IPS DF 6.9 (cell line): ENCODE results near the gene GOLGA7B.

Experiments used
- DNase-seq: peaks from one replicate; pipeline ENCODE4 v3.0.0-alpha.2; 2013; ENCODE audit warnings: low read depth, low spot score
- H3K27ac ChIP-seq: one replicate; pipeline ENCODE4 v1.5.1; 2013; ENCODE audit warnings: low read length, control low read depth
- H3K27me3 ChIP-seq: 2 replicates; pipeline ENCODE4 v1.6.1; 2013; ENCODE audit warnings: mild to moderate bottlenecking, low read length; ENCODE audit not compliant: control insufficient read depth, insufficient read depth
- H3K36me3 ChIP-seq: 2 replicates; pipeline ENCODE4 v1.6.1; 2013; ENCODE audit warnings: low read length; ENCODE audit not compliant: control insufficient read depth, insufficient read depth
- H3K4me1 ChIP-seq: 2 replicates; pipeline ENCODE4 v1.6.1; 2013; ENCODE audit warnings: low read length; ENCODE audit not compliant: control insufficient read depth, insufficient read depth
- H3K4me3 ChIP-seq: 2 replicates; pipeline ENCODE4 v1.5.1; 2013; ENCODE audit warnings: mild to moderate bottlenecking, low read length
- H3K9me3 ChIP-seq: 2 replicates; pipeline ENCODE4 v1.6.1; 2013; ENCODE audit warnings: low read length, inconsistent platforms; ENCODE audit not compliant: control insufficient read depth, insufficient read depth
- WGBS: extraction: QIAGEN DNeasy Blood & Tissue Kit; methylation state at CpG from one replicate; pipeline ENCODE4 v1.1.7; 2013; ENCODE audit warnings: mixed read lengths, missing lambda C conversion rate; ENCODE audit not compliant: insufficient read length, insufficient coverage; 5-methylcytosine and 5-hydroxymethylcytosine counted together

GOLGA7B gene

DNA sequence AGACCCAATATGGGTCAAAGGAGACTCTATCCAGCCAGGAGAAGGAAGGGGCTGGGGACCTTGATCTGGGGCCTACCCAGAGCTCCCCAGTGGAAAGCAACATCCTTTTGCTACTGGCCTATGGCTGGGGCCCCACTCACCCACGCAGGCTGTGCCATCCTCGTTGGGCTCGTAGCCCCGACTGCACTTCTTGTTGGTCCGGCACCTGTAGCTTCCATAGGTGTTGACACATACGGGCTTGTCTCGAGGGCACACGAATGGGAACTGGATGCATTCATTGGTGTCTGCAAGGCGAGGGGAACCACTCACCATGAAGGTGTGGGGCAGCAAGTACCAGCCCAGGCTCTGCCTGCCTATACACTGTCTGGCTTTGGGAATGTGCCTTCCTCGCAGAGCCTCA is 30.5 kb downstream of the GOLGA7B start:
- Histone ChIP-seq H3K4me3 (no peak overlapping the region), H3K9me3 (no peaks in the 10 kb centered on the region), H3K27ac (no peak overlapping the region), H3K36me3 (no peaks in the 10 kb centered on the region), H3K27me3 (no peaks in the 10 kb centered on the region), H3K4me1 (peaks cover 2% of the 10 kb centered on the region; the same call in 1 of the 2 replicates)
- no peak for DNase-seq
- WGBS: no CpG with 5 or more reads among the region's 10 CpGs

GRCh38 chr10:97882142-97883091 is 32.8 kb downstream of the GOLGA7B start:
- Histone ChIP-seq H3K4me3 (no peak overlapping the region), H3K36me3 (no peaks in the 10 kb centered on the region), H3K27me3 (no peaks in the 10 kb centered on the region), H3K4me1 (0 out of 2 replicates have a peak, but pooled peaks cover 1% of the 10 kb centered on the region), H3K27ac (no peak overlapping the region), H3K9me3 (no peaks in the 10 kb centered on the region)
- no peak for DNase-seq
- WGBS: no CpG with 5 or more reads among the region's 11 CpGs

DNA sequence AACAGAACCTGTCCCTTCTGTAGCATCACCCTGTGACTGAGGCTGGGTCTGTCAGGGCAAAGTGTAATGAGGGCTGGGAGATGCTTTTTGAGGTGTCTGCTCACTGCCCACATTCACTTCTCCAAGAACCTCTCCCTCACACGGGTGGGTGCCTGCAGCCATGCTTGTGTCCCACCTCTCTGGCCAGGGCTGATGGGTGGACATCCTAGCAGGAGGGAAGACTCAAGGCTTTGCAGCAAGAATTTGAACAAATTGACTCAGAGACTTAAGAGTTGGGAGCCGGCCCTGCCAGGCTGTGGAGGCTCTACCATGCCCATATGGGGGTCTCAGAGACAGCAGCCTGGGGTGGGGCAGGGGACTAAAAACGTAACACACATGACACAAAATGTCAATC is 33.4 kb downstream of the GOLGA7B start:
- no CpG with 5 or more reads among the region's 3 CpGs for WGBS
- Histone ChIP-seq H3K9me3 (no peaks in the 10 kb centered on the region), H3K4me1 (0 out of 2 replicates have a peak, but pooled peaks cover 1% of the 10 kb centered on the region), H3K36me3 (no peaks in the 10 kb centered on the region), H3K27ac (no peak overlapping the region), H3K27me3 (no peaks in the 10 kb centered on the region), H3K4me3 (no peak overlapping the region)
- DNase-seq: no peak

DNA sequence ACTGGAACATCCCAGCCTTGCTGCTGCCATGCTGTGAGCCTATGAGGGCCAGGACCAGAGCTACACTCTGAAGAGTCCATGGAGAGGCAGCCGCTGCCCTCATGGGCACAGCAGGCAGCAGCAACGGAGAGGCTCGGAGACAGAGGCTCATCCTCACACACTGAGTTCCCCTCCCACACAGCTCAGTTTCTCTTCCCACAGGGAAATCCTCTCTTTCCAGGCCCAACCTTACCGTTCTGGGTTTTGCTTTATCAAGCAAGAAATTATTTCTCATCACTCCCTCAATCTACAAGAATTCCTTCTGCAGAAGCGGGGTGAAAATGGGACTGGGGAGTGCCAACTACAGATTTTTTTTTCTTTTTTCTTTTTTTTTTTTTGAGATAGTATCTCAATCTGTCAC is 36.6 kb downstream of the GOLGA7B start:
- Histone ChIP-seq H3K4me1 (peaks cover 3% of the 10 kb centered on the region), H3K36me3 (no peaks in the 10 kb centered on the region), H3K4me3 (no peak overlapping the region), H3K9me3 (no peaks in the 10 kb centered on the region), H3K27ac (no peak overlapping the region), H3K27me3 (no peaks in the 10 kb centered on the region)
- DNase-seq: no peak
- no CpG with 5 or more reads among the region's 5 CpGs for WGBS

- no CpG with 5 or more reads among the region's 6 CpGs for WGBS
- DNase-seq: no peak
- peaks cover 3% of the 10 kb centered on the region for H3K4me1 ChIP-seq
Measured at GRCh38 chr10:97887399-97887798, 37.8 kb downstream of the GOLGA7B start.

DNA sequence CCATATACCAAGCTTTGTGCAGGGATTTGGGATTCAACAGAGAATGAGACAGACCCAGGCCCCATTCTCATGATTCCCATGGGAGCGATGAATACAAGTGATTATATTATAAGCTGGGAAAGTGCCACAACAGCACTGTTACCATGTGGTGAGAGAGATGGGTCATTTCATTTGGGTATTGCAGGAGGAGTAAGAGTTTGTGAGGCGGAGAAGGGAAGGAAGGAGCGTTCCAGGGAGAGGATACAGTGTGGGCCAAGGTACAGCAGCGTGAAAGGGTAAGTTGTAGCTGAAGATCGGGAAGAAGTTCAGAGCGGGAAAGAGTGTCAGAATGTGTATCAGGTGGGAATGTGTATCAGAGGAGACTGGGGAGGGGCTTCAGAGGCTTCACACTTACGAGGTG is 38.5 kb downstream of the GOLGA7B start:
- H3K27ac ChIP-seq: no peak overlapping the region
- no peaks in the 10 kb centered on the region for H3K36me3 ChIP-seq
- H3K4me1 ChIP-seq: peaks cover 3% of the 10 kb centered on the region
- no peak overlapping the region for H3K4me3 ChIP-seq
- no peaks in the 10 kb centered on the region for H3K27me3 ChIP-seq
- DNase-seq: no peak
- no CpG with 5 or more reads among the region's 7 CpGs for WGBS
- H3K9me3 ChIP-seq: no peaks in the 10 kb centered on the region

More at GRCh38 chr10:97887399-97887798, 37.8 kb downstream of the GOLGA7B start:
- no peaks in the 10 kb centered on the region for H3K9me3 ChIP-seq
- H3K27ac ChIP-seq: no peak overlapping the region
- no peak overlapping the region for H3K4me3 ChIP-seq
- no peaks in the 10 kb centered on the region for H3K36me3 ChIP-seq
- no peaks in the 10 kb centered on the region for H3K27me3 ChIP-seq

DNA sequence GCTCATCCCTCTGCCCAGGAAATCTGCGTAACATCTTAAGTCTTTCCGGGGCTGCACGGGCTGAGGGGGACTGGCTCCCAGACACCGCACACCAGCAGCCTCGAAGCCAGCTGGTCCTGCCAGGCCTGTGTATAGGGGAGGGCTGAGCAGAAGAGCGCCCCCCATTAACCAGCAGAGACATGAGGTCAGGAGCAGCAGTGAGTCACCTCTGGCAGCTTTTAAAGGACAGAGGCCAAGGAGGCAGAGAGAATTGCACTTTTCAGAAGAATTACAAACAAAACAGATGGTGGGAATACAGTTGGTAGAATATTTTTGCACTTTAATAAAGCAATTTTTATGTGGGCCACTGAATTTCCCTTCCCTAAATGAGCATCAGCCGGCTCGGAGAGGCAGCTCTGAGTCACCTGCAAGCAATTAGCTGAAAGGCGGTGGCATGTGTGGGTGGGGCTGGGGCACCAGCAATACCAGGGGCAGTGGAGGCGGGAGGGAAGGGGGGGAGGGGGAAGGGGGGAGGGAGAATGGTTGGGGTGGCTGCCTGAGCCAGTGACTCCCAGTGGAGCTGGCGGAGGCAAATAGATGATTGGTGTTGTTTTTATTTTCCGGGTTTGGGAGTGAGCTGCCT is 39.1 kb downstream of the GOLGA7B start:
- Histone ChIP-seq H3K4me3 (no peak overlapping the region), H3K9me3 (no peaks in the 10 kb centered on the region)
- WGBS: no CpG with 5 or more reads among the region's 12 CpGs

GRCh38 chr10:97889461-97890265 is 40.0 kb downstream of the GOLGA7B start:
- Histone ChIP-seq H3K4me3 (no peak overlapping the region), H3K9me3 (no peaks in the 10 kb centered on the region), H3K4me1 (peaks cover 3% of the 10 kb centered on the region), H3K27ac (no peak overlapping the region), H3K36me3 (no peaks in the 10 kb centered on the region), H3K27me3 (no peaks in the 10 kb centered on the region)
- DNase-seq: no peak
- no CpG with 5 or more reads among the region's 18 CpGs for WGBS

More for the DNA sequence above, 39.1 kb downstream of the GOLGA7B start:
- no peak for DNase-seq
- Histone ChIP-seq H3K4me1 (peaks cover 3% of the 10 kb centered on the region), H3K27me3 (no peaks in the 10 kb centered on the region), H3K27ac (no peak overlapping the region), H3K36me3 (no peaks in the 10 kb centered on the region)

GRCh38 chr10:97891497-97892167 is 42.0 kb downstream of the GOLGA7B start:
- H3K36me3 ChIP-seq: no peaks in the 10 kb centered on the region
- no peak overlapping the region for H3K4me3 ChIP-seq
- no peak overlapping the region for H3K27ac ChIP-seq
- peaks cover 2% of the 10 kb centered on the region for H3K4me1 ChIP-seq
- H3K27me3 ChIP-seq: no peaks in the 10 kb centered on the region
- WGBS: no CpG with 5 or more reads among the region's 17 CpGs
- no peak for DNase-seq
- no peaks in the 10 kb centered on the region for H3K9me3 ChIP-seq

DNA sequence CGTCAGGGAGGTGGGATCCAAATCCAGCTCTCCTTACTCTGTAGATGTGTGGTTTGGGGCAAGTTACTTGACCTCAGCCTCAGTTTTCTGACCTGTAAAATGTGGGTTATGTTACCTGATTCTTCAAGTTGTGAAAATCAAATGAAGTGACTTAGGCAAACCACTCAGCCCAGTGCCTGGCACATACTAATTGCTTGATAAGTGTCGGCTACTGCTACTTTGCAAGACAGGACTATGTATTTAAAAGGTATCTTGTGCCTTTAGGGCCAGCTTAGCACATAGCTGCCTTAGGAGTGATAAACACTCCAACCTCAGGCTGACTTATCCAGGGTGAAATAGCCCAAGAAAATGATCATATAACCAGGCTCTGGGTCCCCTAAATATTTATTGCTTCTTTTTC is 42.9 kb downstream of the GOLGA7B start:
- Histone ChIP-seq H3K27ac (no peak overlapping the region), H3K36me3 (no peaks in the 10 kb centered on the region), H3K27me3 (no peaks in the 10 kb centered on the region), H3K9me3 (no peaks in the 10 kb centered on the region), H3K4me1 (peaks cover 2% of the 10 kb centered on the region), H3K4me3 (no peak overlapping the region)
- no peak for DNase-seq
- no CpG with 5 or more reads among the region's 2 CpGs for WGBS
